PC-3 (cell line): ENCODE data around the gene ZXDC.

Experiments
- EZH2 ChIP-seq: fragments of 300-600 bp; sonication (generic); IDR thresholded peaks from one replicate; pipeline ENCODE4 v1.6.1; 2017; ENCODE audit warnings: antibody characterized with exemption, mild to moderate bottlenecking, low read length; ENCODE audit not compliant: unreplicated experiment
- EZH2phosphoT487 ChIP-seq: fragments of 300-600 bp; sonication (generic); IDR thresholded peaks from 2 replicates; pipeline ENCODE4 v1.6.1; 2018; ENCODE audit warnings: mild to moderate bottlenecking, antibody characterized with exemption, low read length, borderline replicate concordance
- TF ChIP-seq, protein P1 (sequence below): fragments of 300-600 bp; sonication (generic); conservative IDR thresholded peaks from 2 replicates; pipeline ENCODE4 v1.5.1; 2017; ENCODE audit warnings: antibody characterized with exemption, low read depth, mild to moderate bottlenecking, low read length

DNA sequence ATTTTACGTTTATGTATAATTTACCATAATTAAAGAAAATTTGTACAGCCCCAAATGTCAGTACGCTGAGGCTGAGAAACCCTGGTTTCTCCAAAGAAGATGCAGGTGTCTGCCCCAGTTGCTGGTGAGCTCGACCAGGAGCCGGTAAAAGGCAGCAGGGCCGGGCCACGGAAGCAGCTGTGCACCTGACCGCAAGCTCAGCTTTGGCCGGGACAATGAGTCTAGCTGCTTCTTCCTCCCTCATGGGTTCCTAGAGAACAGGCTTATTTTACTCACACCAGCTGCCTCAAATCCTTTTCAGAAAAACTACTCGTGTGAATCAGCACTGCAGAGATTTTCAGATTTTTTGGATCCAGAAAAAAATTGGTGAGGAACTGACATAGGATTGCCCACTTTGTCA lies 18.0 kb upstream of the ZXDC start:
- TF ChIP-seq, protein P1, sequence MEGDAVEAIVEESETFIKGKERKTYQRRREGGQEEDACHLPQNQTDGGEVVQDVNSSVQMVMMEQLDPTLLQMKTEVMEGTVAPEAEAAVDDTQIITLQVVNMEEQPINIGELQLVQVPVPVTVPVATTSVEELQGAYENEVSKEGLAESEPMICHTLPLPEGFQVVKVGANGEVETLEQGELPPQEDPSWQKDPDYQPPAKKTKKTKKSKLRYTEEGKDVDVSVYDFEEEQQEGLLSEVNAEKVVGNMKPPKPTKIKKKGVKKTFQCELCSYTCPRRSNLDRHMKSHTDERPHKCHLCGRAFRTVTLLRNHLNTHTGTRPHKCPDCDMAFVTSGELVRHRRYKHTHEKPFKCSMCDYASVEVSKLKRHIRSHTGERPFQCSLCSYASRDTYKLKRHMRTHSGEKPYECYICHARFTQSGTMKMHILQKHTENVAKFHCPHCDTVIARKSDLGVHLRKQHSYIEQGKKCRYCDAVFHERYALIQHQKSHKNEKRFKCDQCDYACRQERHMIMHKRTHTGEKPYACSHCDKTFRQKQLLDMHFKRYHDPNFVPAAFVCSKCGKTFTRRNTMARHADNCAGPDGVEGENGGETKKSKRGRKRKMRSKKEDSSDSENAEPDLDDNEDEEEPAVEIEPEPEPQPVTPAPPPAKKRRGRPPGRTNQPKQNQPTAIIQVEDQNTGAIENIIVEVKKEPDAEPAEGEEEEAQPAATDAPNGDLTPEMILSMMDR, result no peak
- TF ChIP-seq EZH2phosphoT487 (no peak), EZH2 (no peak)
